ENCODE results near the gene CYP27B1. TPM values are rescaled to one million over a fixed set of nuclear protein-coding genes. Genes with fewer than 3 reads are reported as not detected.

Gene CYP27B1
- total RNA-seq, 2 experiments from 2014 or later = 2.4 to 2.6 TPM

GRCh38 chr12:57769594-57769993 lies 2.7 kb upstream of the CYP27B1 start:
- POLR2A ChIA-PET = no interaction called here
- Mint-ChIP-seq H3K27me3 (peaks cover 10% of the 10 kb centered on the region), H3K4me1 (peaks cover 24% of the 10 kb centered on the region), H3K27ac (no peak overlapping the region), H3K4me3 (no peak overlapping the region), H3K36me3 (peaks cover 4% of the 10 kb centered on the region), H3K9me3 (no peaks in the 10 kb centered on the region)
- ATAC-seq (ENCODE audit: low read depth) = no peak
- DNase-seq = no peak

DNA sequence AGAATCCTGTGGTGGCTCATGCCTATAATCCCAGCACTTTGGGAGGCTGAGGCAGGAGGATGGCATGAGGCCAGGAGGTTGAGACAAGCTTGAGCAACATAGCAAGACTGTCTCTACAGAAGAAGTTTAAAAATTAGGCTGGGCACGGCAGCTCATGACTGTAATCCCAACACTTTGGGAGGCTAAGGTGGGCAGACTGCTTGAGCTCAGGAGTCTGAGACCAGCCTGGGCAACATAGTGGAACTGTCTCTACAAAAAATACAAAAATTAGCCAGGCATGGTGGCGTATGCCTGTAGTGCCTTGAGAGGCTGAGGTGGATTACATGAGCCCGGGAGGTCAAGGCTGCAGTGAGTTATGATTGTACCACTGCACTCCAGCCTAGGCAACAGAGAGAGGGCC lies 998 bp upstream of the CYP27B1 start:
- ATAC-seq (ENCODE audit: low read depth) = no peak
- H3K27ac Mint-ChIP-seq = no peak overlapping the region
- H3K4me3 Mint-ChIP-seq = no peak overlapping the region
- no peaks in the 10 kb centered on the region for H3K9me3 Mint-ChIP-seq
- peaks cover 11% of the 10 kb centered on the region for H3K27me3 Mint-ChIP-seq
- H3K36me3 Mint-ChIP-seq = peaks cover 7% of the 10 kb centered on the region
- no peak for DNase-seq
- H3K4me1 Mint-ChIP-seq = peaks cover 27% of the 10 kb centered on the region
- POLR2A ChIA-PET = interaction anchor here (1.5 to 4.3 kb wide), 3 partner anchors 11 to 27 kb away, joined by 3 to 20 read pairs (median 5); partner anchors contain the start of gene MARCHF9

DNA sequence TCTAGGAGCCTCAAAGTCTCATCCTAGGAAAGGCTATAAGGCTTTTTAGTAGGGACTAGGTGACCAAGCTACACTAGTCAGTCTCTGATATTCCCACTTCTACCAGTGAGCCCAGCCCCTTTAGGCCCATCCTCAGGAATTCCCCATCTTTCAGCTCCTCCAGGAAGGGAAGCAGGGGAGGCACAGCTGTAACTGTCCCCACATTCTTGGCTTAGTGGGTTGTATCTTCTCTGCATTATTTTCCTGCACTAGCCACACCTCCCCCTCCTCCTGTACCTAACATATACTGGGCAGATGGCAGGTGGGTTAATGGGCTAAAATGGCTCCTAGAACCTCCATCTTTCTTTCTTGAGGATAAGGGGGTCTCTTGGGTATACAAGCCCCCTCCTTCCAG lies 424 bp upstream of the CYP27B1 start:
- POLR2A ChIA-PET = interaction anchor here (1.5 to 4.3 kb wide), 3 partner anchors 11 to 26 kb away, joined by 3 to 20 read pairs (median 5); partner anchors contain the start of gene MARCHF9
- peaks cover 7% of the 10 kb centered on the region for H3K36me3 Mint-ChIP-seq

GRCh38 chr12:57765698-57766463 lies 997 bp downstream of the CYP27B1 start:
- peak; percentile 20 for ATAC-seq (ENCODE audit: low read depth)
- Mint-ChIP-seq H3K4me3 (peak overlapping the region; percentile 89), H3K27ac (no peak overlapping the region), H3K36me3 (peaks cover 7% of the 10 kb centered on the region), H3K4me1 (peaks cover 18% of the 10 kb centered on the region), H3K27me3 (peaks cover 11% of the 10 kb centered on the region), H3K9me3 (no peaks in the 10 kb centered on the region)
- POLR2A ChIA-PET = interaction anchor here (0.7 to 4.3 kb wide), 3 partner anchors 9 to 70 kb away, joined by 4 to 20 read pairs (median 4); partner anchors contain the start of gene MARCHF9
- peak; percentile 44 for DNase-seq

More for the DNA sequence above, 424 bp upstream of the CYP27B1 start:
- no peak overlapping the region for H3K27ac Mint-ChIP-seq
- H3K4me1 Mint-ChIP-seq = peaks cover 26% of the 10 kb centered on the region
- H3K27me3 Mint-ChIP-seq = peaks cover 11% of the 10 kb centered on the region
- DNase-seq (no peak), ATAC-seq (ENCODE audit: low read depth) (no peak)
- no peak overlapping the region for H3K4me3 Mint-ChIP-seq
- no peaks in the 10 kb centered on the region for H3K9me3 Mint-ChIP-seq

- H3K27ac Mint-ChIP-seq = peak overlapping the region; percentile 28
- peaks cover 11% of the 10 kb centered on the region for H3K27me3 Mint-ChIP-seq
- ATAC-seq (ENCODE audit: low read depth) = peak; percentile 82
- peaks cover 7% of the 10 kb centered on the region for H3K36me3 Mint-ChIP-seq
- peak overlapping the region; percentile 89 for H3K4me3 Mint-ChIP-seq
- POLR2A ChIA-PET = interaction anchor here (0.7 to 4.3 kb wide), 2 partner anchors 9 to 71 kb away, joined by 4 to 20 read pairs; partner anchors contain the start of gene MARCHF9
- no peaks in the 10 kb centered on the region for H3K9me3 Mint-ChIP-seq
- peak; percentile 74 for DNase-seq
- H3K4me1 Mint-ChIP-seq = peaks cover 18% of the 10 kb centered on the region
Measured at GRCh38 chr12:57765003-57765697, 1.7 kb downstream of the CYP27B1 start.

DNA sequence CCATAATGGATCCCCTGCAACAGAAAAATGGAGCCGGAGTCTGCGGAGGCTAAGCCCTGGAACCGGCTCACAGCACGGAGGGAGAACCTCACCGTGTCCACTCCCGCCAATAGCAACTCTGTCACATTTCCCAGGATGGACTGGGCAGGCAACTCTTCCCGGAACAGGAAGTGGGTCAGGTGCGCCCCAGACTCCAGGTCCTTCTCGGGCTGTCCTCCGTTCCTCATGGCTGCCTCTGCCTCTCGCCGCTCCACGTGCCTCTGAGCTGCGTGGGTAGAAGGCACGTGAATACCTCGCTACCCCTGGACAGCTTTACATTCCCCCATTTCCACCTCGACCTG lies 2.2 kb downstream of the CYP27B1 start:
- H3K27me3 Mint-ChIP-seq = peaks cover 11% of the 10 kb centered on the region
- H3K27ac Mint-ChIP-seq = peak overlapping the region; percentile 28
- H3K9me3 Mint-ChIP-seq = no peaks in the 10 kb centered on the region
- peak; percentile 6 for ATAC-seq (ENCODE audit: low read depth)
- H3K4me3 Mint-ChIP-seq = peak overlapping the region; percentile 89
- POLR2A ChIA-PET = interaction anchor here (4.3 kb wide), 1 partner anchor 8 kb away, joined by 20 read pairs; the partner anchor contains the start of gene MARCHF9
- H3K4me1 Mint-ChIP-seq = peaks cover 18% of the 10 kb centered on the region
- no peak for DNase-seq
- H3K36me3 Mint-ChIP-seq = peaks cover 7% of the 10 kb centered on the region

DNA sequence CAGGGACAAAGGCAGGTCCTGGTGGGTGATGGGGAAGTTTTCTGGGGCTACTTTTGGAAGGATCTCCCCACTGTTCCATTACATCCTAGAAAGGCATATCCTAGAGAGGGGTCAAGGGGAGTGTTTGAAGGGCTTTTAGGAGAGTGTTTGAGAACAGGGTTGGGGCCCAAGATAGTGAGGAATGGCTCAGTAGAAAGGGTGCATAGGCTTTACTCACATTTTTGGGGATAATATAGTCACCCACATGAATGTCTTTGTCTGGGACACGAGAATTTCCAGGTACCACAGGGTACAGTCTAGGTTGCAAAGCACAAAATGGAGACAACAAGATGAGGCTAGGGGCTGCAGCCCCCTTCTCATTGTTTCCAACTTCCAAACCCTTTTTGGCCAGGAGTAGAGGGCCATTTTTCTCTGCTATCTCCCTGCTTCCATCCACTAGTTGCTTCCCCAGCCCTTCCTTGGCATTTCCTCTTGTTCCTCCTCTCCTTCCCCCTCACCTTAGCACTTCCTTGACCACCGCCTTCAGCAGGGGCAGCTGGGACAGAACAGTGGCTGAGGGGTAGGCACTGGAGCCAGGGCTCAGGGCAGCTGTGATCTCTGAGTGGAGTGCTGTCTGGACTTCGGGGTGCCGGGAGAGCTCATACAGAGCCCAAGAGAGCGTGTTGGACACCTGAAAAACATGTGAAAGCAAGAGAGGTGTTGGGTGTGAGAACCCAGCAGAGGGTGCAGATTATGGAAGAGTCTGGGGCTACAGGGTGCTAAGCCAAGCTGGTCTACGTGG lies 2.8 kb downstream of the CYP27B1 start:
- DNase-seq = no peak
- ATAC-seq (ENCODE audit: low read depth) = no peak
- Mint-ChIP-seq H3K36me3 (peaks cover 7% of the 10 kb centered on the region), H3K4me1 (peaks cover 21% of the 10 kb centered on the region), H3K27ac (peak overlapping the region; percentile 21), H3K27me3 (peaks cover 11% of the 10 kb centered on the region), H3K9me3 (no peaks in the 10 kb centered on the region), H3K4me3 (peak overlapping the region; percentile 89)
- POLR2A ChIA-PET = interaction anchor here (4.3 kb wide), 1 partner anchor 8 kb away, joined by 20 read pairs; the partner anchor contains the start of gene MARCHF9

DNA sequence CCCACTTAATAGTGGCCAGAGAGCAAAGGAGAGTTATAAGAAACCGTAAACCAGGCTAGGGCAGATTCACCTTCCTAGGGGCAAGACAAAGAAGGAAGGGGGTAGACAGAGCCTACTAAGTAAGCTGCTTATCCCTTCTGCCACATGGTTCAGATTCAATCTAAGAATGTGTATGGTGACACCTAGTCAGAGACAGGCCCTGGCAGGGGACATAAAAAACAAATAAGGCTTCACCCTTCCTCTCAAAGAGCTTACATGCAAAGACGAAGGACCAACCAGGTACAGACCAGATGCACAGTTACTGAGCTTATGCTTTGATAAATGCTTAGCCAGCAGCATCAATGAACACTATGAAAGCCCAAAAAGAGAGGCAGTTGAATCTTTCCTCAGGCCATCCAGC lies 4.4 kb downstream of the CYP27B1 start:
- ATAC-seq (ENCODE audit: low read depth) (no peak), DNase-seq (no peak)
- POLR2A ChIA-PET = no interaction called here
- Mint-ChIP-seq H3K4me1 (peaks cover 21% of the 10 kb centered on the region), H3K4me3 (no peak overlapping the region), H3K27me3 (peaks cover 11% of the 10 kb centered on the region), H3K36me3 (peaks cover 8% of the 10 kb centered on the region), H3K9me3 (no peaks in the 10 kb centered on the region), H3K27ac (no peak overlapping the region)

DNA sequence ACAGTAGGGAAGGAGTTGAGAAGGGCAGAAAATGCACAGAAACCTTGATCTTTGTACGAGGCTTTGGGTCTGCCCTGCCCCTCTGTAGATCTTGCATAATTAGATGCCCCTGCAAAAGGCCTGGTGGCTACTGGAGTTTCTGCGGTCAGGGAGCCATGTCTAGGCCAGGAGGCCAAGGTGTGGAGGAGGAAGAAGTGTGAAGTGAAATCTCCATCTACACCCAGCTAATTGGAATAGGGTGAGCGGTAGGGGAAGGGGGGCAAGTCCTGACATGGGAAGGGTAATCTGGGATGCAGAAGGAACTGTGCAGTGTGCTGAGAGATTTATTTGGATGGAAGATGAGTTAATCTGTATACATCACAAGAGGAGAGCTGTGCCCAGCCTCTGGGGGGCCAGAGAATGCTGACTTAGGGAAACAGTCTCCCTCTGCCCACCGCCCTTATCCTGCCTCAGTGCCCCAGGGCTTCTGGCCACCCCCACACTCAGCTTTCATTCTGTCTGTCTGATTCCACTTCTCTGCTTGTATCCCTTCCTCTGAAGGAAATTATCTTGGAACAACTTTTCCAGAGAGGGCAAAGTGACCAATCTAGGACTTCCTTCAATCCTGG lies 5.4 kb downstream of the CYP27B1 start:
- Mint-ChIP-seq H3K9me3 (no peaks in the 10 kb centered on the region), H3K4me3 (no peak overlapping the region), H3K36me3 (peaks cover 8% of the 10 kb centered on the region), H3K27me3 (peaks cover 9% of the 10 kb centered on the region), H3K4me1 (peaks cover 22% of the 10 kb centered on the region), H3K27ac (no peak overlapping the region)
- ATAC-seq (ENCODE audit: low read depth) (no peak), DNase-seq (no peak)
- POLR2A ChIA-PET = no interaction called here

DNA sequence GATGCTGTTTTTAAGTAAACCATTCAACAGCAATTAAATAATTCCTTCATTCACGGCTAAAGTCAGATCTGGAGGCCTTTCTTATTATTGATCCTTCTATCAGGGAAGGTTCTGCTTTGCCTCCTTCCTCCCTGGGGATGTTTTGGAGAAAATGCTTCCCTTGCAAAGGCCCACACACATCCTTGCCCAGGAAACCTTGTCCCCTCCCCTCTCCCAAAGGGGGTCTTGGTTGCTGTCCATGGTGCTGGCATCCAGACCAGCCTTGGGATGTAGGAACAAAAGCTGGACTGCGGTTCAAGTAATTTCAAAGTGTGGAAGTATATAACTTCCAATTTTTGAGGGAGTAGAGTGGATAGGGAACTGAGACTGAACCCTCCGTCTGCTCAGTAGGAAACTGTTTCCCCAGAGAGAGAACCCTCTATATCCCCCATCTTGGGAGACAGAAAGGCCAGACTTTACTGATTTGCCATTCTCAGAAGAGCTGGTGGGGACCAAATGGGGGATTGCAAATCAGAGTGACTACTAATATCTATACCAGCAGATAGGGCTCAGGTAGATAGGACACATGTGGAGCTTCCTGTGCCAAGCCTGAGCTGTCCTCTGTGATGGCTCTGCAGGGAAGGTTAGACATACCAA lies 6.4 kb downstream of the CYP27B1 start:
- peaks cover 5% of the 10 kb centered on the region for H3K27me3 Mint-ChIP-seq
- ATAC-seq (ENCODE audit: low read depth) = no peak
- no peak overlapping the region for H3K27ac Mint-ChIP-seq
- no peak for DNase-seq
- no peaks in the 10 kb centered on the region for H3K9me3 Mint-ChIP-seq
- peaks cover 8% of the 10 kb centered on the region for H3K36me3 Mint-ChIP-seq
- POLR2A ChIA-PET = no interaction called here
- H3K4me1 Mint-ChIP-seq = peaks cover 18% of the 10 kb centered on the region
- H3K4me3 Mint-ChIP-seq = no peak overlapping the region

DNA sequence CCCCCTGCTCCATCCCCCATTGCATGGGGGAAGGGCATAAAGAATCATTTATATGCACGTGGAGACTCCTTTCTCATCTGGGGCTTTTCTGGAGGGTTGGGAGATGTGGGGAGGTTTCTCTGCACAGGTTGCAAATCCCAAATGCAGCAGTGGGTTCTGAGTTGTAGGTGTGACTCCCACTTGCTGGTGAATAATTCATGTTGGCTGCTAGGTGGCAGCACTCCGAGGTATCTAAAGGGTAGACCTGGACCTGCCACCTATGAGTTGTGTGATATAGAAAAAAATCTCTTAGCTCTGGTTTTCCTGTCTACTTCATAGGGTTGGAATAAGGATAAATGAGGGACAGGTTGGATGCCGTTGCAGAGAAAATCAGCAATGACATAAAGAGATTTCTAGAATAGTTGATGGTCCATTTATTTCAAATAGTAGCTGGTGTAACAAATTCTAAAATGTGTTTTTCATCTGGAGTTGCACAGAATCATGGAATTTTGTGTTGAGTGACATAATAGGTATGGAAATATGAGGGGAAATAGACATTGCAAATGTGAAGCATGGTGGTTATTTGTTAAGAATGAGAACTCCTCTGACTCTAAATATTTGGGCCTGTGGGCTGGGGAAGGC lies 7.4 kb downstream of the CYP27B1 start:
- Mint-ChIP-seq H3K4me3 (no peak overlapping the region), H3K27ac (no peak overlapping the region), H3K27me3 (peaks cover 2% of the 10 kb centered on the region), H3K9me3 (no peaks in the 10 kb centered on the region), H3K4me1 (peaks cover 15% of the 10 kb centered on the region), H3K36me3 (peaks cover 8% of the 10 kb centered on the region)
- no peak for DNase-seq
- POLR2A ChIA-PET = interaction anchor here (0.6 to 1.7 kb wide), 3 partner anchors 13 to 93 kb away, joined by 3 to 6 read pairs (median 3); partner anchors contain the start of genes EEF1AKMT3, METTL1 and TSFM
- peak; percentile 18 for ATAC-seq (ENCODE audit: low read depth)

Measured in activated naive CD8-positive, alpha-beta T cell treated with anti-CD3 and anti-CD28 coated beads, Interleukin-2, amount 10 ng/mL, durations not matched to agents 7 days and 5 days (primary cell).